Astrocyte of the spinal cord (primary cell): ENCODE data around the gene NRG2.

Experiments
- DNase-seq: peaks from one replicate; pipeline ENCODE4 v3.0.0; 2011; ENCODE audit warnings: low read depth, low spot score
- H3K4me3 ChIP-seq: 2 replicates; pipeline ENCODE4 v1.5.1; 2011; ENCODE audit warnings: low read depth, mild to moderate bottlenecking, low read length, moderate library complexity
- CTCF ChIP-seq: IDR thresholded peaks from 2 replicates; pipeline ENCODE4 v1.5.1; 2012; ENCODE audit warnings: low read depth, mild to moderate bottlenecking, low read length, inconsistent platforms
- in situ Hi-C: cut with HindIII; loops from 2 replicates; pipeline ENCODE4 v1.10.0; 2017; ENCODE audit warnings: low sequenced_read_pairs

NRG2 gene

DNA sequence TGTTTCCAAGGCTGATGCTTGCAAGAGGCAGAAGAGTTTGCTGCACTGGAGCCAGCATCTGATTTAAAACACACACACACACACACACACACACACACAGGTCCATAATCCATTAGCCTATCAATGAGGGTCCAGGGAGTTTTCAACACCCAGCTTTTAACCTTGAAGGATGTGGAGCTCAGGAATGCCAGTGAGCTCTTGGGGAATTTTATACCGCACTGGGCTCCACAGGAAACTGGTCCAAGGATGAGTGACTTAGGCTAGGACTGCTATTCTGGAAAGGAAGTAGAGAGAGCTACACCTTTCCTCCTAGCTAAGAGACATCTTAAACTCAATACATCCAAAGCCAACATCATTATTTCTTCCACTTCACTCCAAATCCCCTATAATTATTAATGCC is 942 bp upstream of the NRG2 start:
- H3K4me3 ChIP-seq: no peak overlapping the region
- no peak for TF ChIP-seq CTCF
- in situ Hi-C loops: no loop called here
- peak; percentile 3 for DNase-seq

GRCh38 chr5:140043508-140043872 is 391 bp upstream of the NRG2 start:
- peak overlapping the region; percentile 48 for H3K4me3 ChIP-seq
- peak; percentile 22 for TF ChIP-seq CTCF
- in situ Hi-C loops: no loop called here
- DNase-seq: no peak

DNA sequence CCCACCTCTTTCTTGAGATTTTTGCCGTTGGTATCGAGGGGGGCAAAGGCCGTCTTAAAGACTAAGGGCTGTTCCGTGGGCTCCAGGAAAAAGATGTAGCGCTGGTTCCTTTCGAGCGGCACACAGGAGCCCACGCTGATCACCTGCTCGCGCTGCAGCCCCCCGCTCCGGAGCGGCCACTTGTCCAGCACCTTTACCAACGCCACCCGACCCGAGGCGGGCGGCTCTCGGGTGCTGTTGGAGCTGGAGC is 781 bp downstream of the NRG2 start:
- TF ChIP-seq CTCF: no peak
- DNase-seq: no peak
- H3K4me3 ChIP-seq: peak overlapping the region; percentile 48
- in situ Hi-C loops: no loop called here

- peak overlapping the region; percentile 48 for H3K4me3 ChIP-seq
- in situ Hi-C loops: no loop called here
- TF ChIP-seq CTCF: no peak
- DNase-seq: peak; percentile 48
Observed at GRCh38 chr5:140041492-140042392, 1.4 kb downstream of the NRG2 start.

DNA sequence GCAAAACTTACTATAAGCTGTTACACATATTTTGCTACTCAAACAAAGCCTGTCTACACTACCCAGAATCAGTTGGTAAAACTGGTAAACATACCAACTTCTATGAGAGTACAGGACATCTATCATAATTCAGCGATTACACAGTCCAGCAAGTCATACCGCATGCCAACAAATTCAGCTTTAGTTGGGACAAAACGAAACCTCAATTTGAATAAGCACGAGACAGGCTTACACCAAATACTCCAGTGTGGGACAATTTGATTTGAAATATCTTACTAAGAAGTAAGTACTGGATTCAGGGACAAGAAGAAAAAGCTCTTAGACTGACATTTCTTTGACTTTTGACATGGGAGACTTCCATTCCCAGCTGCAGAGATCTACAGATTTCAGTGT is 2.0 kb downstream of the NRG2 start:
- no peak for TF ChIP-seq CTCF
- H3K4me3 ChIP-seq: no peak overlapping the region
- no peak for DNase-seq
- in situ Hi-C loops: no loop called here

DNA sequence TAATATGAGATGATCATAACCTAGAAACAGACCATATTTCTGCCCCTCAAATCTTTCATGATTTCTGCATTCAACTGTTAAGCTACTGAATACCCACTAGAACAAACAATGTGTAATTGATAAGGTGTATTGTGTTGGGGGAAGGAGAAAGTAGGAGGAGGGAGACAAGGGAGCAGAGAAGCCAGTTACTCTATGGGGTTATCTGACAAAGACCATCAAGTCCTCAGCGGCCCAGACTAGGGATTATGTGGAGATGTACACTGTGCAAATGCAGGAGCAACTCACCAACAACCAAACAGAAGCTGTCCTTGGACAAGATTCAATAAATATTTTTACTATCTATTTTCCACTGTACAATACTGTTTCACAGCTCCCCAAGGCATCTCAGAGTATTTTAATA is 2.7 kb downstream of the NRG2 start:
- no peak for DNase-seq
- TF ChIP-seq CTCF: no peak
- no peak overlapping the region for H3K4me3 ChIP-seq
- in situ Hi-C loops: no loop called here
